Type B pancreatic cell (in vitro differentiated cells): Measurements from ENCODE around the gene SYT7. TPM values are rescaled to one million over a fixed set of nuclear protein-coding genes. Genes with fewer than 3 reads are reported as not detected.
"Not testable (repeated sequence)": the region's sequence is repeated elsewhere in the genome, so short reads cannot be mapped to it uniquely, and the experiment has no call there.

Experiments
- DNase-seq: peaks from one replicate; pipeline ENCODE4 v3.0.0; 2021; ENCODE audit warnings: mixed read lengths; ENCODE audit not compliant: unreplicated experiment; ENCODE audit errors: extremely low spot score
- H3K27ac Mint-ChIP-seq: 2 replicates; pipeline ENCODE4 v1.8.0; 2021; ENCODE audit warnings: mild to moderate bottlenecking, mixed read lengths
- H3K27me3 Mint-ChIP-seq: 2 replicates; pipeline ENCODE4 v1.8.0; 2021; ENCODE audit warnings: mixed read lengths
- H3K36me3 Mint-ChIP-seq: 2 replicates; pipeline ENCODE4 v1.8.0; 2021; ENCODE audit warnings: mixed read lengths
- H3K4me1 Mint-ChIP-seq: one replicate; pipeline ENCODE4 v1.8.0; 2021; ENCODE audit warnings: mixed read lengths; ENCODE audit not compliant: unreplicated experiment
- H3K4me3 Mint-ChIP-seq: 2 replicates; pipeline ENCODE4 v1.8.0; 2021; ENCODE audit warnings: mild to moderate bottlenecking, mixed read lengths
- H3K9me3 Mint-ChIP-seq: 2 replicates; pipeline ENCODE4 v1.8.0; 2021; ENCODE audit warnings: mixed read lengths
- CTCF ChIP-seq: fragments of 200-600 bp; sonication (generic); conservative IDR thresholded peaks from 2 replicates; pipeline ENCODE4 v1.5.0; 2021; ENCODE audit warnings: antibody characterized with exemption, mild to moderate bottlenecking
- total RNA-seq: library from RNA; stranded (reverse); gene quantifications from 2 replicates; pipeline ENCODE4 v1.2.1, GENCODE V29; 2021; ENCODE audit warnings: low replicate concordance

SYT7 gene
- total RNA-seq, 1 donor from 2014 or later: 26.5 TPM

DNA sequence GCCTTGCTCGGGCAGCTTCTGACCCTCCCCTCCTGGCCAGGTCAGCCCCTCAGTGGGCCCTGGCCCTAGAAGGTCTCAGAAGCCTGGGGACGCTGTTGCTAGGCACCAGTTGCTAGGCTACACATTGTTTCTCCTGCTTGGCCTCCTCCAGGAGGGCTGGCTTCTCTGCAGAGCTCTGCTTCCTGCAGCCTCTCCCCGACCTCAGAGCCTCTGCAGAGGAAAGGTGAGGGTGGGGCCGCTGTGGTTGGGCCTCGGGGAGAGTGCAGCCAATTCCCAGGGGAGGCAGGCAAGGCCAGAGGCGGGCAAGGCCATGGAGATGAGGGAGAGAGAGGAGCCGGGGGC is 99.9 kb downstream of the SYT7 start:
- DNase-seq: no peak
- no peaks in the 10 kb centered on the region for H3K36me3 Mint-ChIP-seq

GRCh38 chr11:61480261-61480993 is 100.4 kb downstream of the SYT7 start:
- Mint-ChIP-seq H3K9me3 (no peaks in the 10 kb centered on the region), H3K4me1 (peaks cover 22% of the 10 kb centered on the region), H3K36me3 (no peaks in the 10 kb centered on the region), H3K27me3 (no peaks in the 10 kb centered on the region), H3K27ac (peak overlapping the region; percentile 63), H3K4me3 (no peak overlapping the region)
- DNase-seq: no peak
- TF ChIP-seq CTCF: no peak

More for the DNA sequence above, 99.9 kb downstream of the SYT7 start:
- peak overlapping the region; percentile 63 for H3K27ac Mint-ChIP-seq
- TF ChIP-seq CTCF: no peak
- H3K4me3 Mint-ChIP-seq: peak overlapping the region; percentile 70
- H3K9me3 Mint-ChIP-seq: no peaks in the 10 kb centered on the region
- H3K27me3 Mint-ChIP-seq: no peaks in the 10 kb centered on the region
- H3K4me1 Mint-ChIP-seq: peaks cover 22% of the 10 kb centered on the region

DNA sequence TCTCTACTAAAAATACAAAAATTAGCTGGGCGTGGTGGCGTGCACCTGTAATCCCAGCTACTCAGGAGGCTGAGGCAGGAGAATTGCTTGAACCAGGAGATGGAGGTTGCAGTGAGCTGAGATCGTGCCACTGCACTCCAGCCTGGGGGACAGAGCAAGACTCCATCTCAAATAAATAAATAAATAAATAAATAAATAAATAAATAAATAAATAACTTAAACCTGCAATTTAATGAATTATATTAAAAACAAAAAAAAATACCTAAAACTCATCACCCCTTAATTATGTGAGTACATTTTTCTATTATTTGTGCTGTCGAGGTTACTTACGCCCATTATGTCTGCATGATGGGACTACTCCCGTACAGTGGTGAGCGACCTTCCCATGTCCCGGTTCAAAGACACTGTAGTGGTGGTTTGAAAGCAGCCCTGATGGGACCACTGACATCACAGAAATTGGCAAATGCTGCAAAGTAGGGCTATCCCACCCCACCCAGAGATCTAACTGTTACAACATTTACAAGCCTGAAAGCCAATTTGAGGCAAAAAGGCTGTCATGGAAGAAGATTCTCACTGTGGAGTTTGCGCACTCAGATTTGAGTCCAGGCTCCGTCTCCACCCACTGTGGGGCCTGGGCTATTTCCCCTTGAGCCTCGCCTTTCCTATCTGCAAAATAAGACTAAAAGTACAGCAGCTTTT is 101.4 kb downstream of the SYT7 start:
- H3K4me1 Mint-ChIP-seq: peaks cover 22% of the 10 kb centered on the region
- H3K36me3 Mint-ChIP-seq, H3K27me3 Mint-ChIP-seq, H3K4me3 Mint-ChIP-seq, H3K9me3 Mint-ChIP-seq, DNase-seq, H3K27ac Mint-ChIP-seq: not testable (repeated sequence)

GRCh38 chr11:61477727-61478148 is 103.1 kb downstream of the SYT7 start:
- peaks cover 30% of the 10 kb centered on the region for H3K4me1 Mint-ChIP-seq
- no peaks in the 10 kb centered on the region for H3K27me3 Mint-ChIP-seq
- H3K27ac Mint-ChIP-seq: no peak overlapping the region
- H3K9me3 Mint-ChIP-seq: no peaks in the 10 kb centered on the region
- peak; percentile 98 for TF ChIP-seq CTCF
- H3K36me3 Mint-ChIP-seq: peaks cover 8% of the 10 kb centered on the region
- no peak overlapping the region for H3K4me3 Mint-ChIP-seq
- no peak for DNase-seq

GRCh38 chr11:61477126-61477525 is 103.8 kb downstream of the SYT7 start:
- Mint-ChIP-seq H3K4me1 (peaks cover 30% of the 10 kb centered on the region), H3K4me3 (no peak overlapping the region), H3K9me3 (no peaks in the 10 kb centered on the region), H3K36me3 (peaks cover 10% of the 10 kb centered on the region), H3K27ac (no peak overlapping the region), H3K27me3 (no peaks in the 10 kb centered on the region)
- no peak for TF ChIP-seq CTCF
- DNase-seq: no peak

DNA sequence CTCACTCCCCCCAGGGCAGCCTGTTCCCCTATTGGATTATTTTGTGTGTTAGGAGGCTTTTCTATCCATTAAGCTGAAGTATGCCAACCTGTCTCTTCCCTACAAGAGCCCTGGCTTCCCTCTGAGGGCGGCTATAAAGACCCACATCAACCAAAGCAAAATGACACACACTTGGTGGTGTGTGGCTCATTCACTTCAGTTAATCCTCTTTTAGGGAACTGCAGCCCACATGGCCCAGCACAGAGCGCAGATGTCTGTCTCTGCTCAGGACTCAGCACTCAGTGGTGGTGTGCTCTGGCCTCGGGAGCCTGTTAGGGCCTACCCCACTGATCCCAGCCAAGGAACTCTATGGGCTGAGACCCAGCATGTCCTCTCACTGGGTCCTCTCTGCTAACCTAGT is 104.5 kb downstream of the SYT7 start:
- H3K9me3 Mint-ChIP-seq: no peaks in the 10 kb centered on the region
- no peaks in the 10 kb centered on the region for H3K27me3 Mint-ChIP-seq
- peaks cover 24% of the 10 kb centered on the region for H3K4me1 Mint-ChIP-seq
- no peak overlapping the region for H3K4me3 Mint-ChIP-seq
- H3K27ac Mint-ChIP-seq: no peak overlapping the region
- DNase-seq: no peak
- TF ChIP-seq CTCF: no peak
- peaks cover 10% of the 10 kb centered on the region for H3K36me3 Mint-ChIP-seq
